Testis (tissue), 3 donors: ENCODE results near the gene DNAAF3. TPM values are rescaled to one million over a fixed set of nuclear protein-coding genes. Genes with fewer than 3 reads are reported as not detected.
"Not testable (repeated sequence)": the region's sequence is repeated elsewhere in the genome, so short reads cannot be mapped to it uniquely, and the experiment has no call there.

Source experiments
- DNase-seq: peaks from one replicate; pipeline ENCODE4 v3.0.0-alpha.2; 2019
- H3K27ac ChIP-seq, 2 donors: fragments of 200-600 bp; sonication (generic); one replicate each; pipeline ENCODE4 v1.5.1; 2019
- H3K27me3 ChIP-seq: fragments of 200-600 bp; sonication (generic); one replicate; pipeline ENCODE4 v1.5.1; 2019
- H3K36me3 ChIP-seq: fragments of 200-600 bp; sonication (generic); one replicate; pipeline ENCODE4 v1.5.1; 2017; ENCODE audit warnings: low read depth; ENCODE audit errors: missing control alignments
- H3K4me1 ChIP-seq: fragments of 200-600 bp; sonication (generic); one replicate; pipeline ENCODE4 v1.5.1; 2019
- H3K4me3 ChIP-seq, 2 donors: fragments of 200-600 bp; sonication (generic); one replicate each; pipeline ENCODE4 v1.5.1; 2017 to 2019
- H3K9me3 ChIP-seq: fragments of 200-600 bp; sonication (generic); one replicate; pipeline ENCODE4 v1.5.1; 2017
- POLR2A ChIP-seq: fragments of 450-650 bp; IDR thresholded peaks from one replicate; pipeline ENCODE4 v1.6.1; 2017; ENCODE audit warnings: antibody characterized with exemption, mild to moderate bottlenecking, moderate library complexity
- WGBS, 2 donors: methylation state at CpG; one replicate each; pipeline ENCODE4 v1.1.5; 2018; 5-methylcytosine and 5-hydroxymethylcytosine counted together
- intact Hi-C: fragments of 100-400 bp; cut with DNase I; formaldehyde crosslinking; loops from one replicate; pipeline ENCODE4 v1.15.1; 2023; ENCODE audit warnings: low total_unique reads
- polyA plus RNA-seq: library from polyadenylated mRNA; stranded (reverse); fragments of 350-450 nt; fragmentation: Illumina TruSeq; extraction: RNeasy Lipid Tissue Mini Kit (QIAGEN cat#74804); gene quantifications from one replicate; pipeline ENCODE4 v1.2.3, GENCODE V29; 2014; ENCODE audit warnings: low read depth, low replicate concordance; ENCODE audit not compliant: insufficient read depth
- total RNA-seq, 2 donors: library from RNA; depleted of rRNA; stranded (reverse); fragments of >200 nt; gene quantifications; one replicate each; pipeline ENCODE4 v1.2.3, GENCODE V29; 2016
- TF ChIP-seq, protein P1 (sequence below), 3 experiments: fragments of 450-650 bp in 2 of 3; fragments of 200-600 bp in 1 of 3; sonication (generic) in 1 of 3; IDR thresholded peaks; one replicate each; pipeline ENCODE4 v1.5.1; 2016 to 2019; ENCODE audit warnings: antibody characterized with exemption in 3 of 3, mild to moderate bottlenecking in 2 of 3, moderate library complexity in 1 of 3

DNAAF3 gene
- total and polyA plus RNA-seq, 3 donors from 2014 or later = 69.9 to 173 (median 102) TPM

GRCh38 chr19:55158848-55159749 lies 7.3 kb downstream of the DNAAF3 start:
- 62 to 68% methylated on average over 7 to 18 of the region's 18 CpGs for WGBS, 2 donors
- no peak for DNase-seq
- Histone ChIP-seq H3K4me1 (peaks cover 12% of the 10 kb centered on the region), H3K27ac (no peak overlapping the region), H3K27me3 (no peaks in the 10 kb centered on the region), H3K36me3 (no peaks in the 10 kb centered on the region), H3K4me3 (no peak overlapping the region), H3K9me3 (no peaks in the 10 kb centered on the region)
- intact Hi-C loops = no loop called here
- no peak for TF ChIP-seq POLR2A
- TF ChIP-seq, protein P1, sequence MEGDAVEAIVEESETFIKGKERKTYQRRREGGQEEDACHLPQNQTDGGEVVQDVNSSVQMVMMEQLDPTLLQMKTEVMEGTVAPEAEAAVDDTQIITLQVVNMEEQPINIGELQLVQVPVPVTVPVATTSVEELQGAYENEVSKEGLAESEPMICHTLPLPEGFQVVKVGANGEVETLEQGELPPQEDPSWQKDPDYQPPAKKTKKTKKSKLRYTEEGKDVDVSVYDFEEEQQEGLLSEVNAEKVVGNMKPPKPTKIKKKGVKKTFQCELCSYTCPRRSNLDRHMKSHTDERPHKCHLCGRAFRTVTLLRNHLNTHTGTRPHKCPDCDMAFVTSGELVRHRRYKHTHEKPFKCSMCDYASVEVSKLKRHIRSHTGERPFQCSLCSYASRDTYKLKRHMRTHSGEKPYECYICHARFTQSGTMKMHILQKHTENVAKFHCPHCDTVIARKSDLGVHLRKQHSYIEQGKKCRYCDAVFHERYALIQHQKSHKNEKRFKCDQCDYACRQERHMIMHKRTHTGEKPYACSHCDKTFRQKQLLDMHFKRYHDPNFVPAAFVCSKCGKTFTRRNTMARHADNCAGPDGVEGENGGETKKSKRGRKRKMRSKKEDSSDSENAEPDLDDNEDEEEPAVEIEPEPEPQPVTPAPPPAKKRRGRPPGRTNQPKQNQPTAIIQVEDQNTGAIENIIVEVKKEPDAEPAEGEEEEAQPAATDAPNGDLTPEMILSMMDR (IDR thresholded peaks at IDR 0.05) = no peak

- peaks cover 12% of the 10 kb centered on the region for H3K4me1 ChIP-seq
- H3K4me3 ChIP-seq = no peak overlapping the region
- TF ChIP-seq, protein P1 (IDR thresholded peaks at IDR 0.05) = no peak
- TF ChIP-seq POLR2A = no peak
- DNase-seq = no peak
- intact Hi-C loops = no loop called here
- H3K36me3 ChIP-seq = no peaks in the 10 kb centered on the region
- WGBS, 2 donors = 61 to 80% methylated on average over 4 of the region's 4 CpGs
- no peak overlapping the region for H3K27ac ChIP-seq
- no peaks in the 10 kb centered on the region for H3K27me3 ChIP-seq
- no peaks in the 10 kb centered on the region for H3K9me3 ChIP-seq
Measured at GRCh38 chr19:55158423-55158822, 8.0 kb downstream of the DNAAF3 start.

DNA sequence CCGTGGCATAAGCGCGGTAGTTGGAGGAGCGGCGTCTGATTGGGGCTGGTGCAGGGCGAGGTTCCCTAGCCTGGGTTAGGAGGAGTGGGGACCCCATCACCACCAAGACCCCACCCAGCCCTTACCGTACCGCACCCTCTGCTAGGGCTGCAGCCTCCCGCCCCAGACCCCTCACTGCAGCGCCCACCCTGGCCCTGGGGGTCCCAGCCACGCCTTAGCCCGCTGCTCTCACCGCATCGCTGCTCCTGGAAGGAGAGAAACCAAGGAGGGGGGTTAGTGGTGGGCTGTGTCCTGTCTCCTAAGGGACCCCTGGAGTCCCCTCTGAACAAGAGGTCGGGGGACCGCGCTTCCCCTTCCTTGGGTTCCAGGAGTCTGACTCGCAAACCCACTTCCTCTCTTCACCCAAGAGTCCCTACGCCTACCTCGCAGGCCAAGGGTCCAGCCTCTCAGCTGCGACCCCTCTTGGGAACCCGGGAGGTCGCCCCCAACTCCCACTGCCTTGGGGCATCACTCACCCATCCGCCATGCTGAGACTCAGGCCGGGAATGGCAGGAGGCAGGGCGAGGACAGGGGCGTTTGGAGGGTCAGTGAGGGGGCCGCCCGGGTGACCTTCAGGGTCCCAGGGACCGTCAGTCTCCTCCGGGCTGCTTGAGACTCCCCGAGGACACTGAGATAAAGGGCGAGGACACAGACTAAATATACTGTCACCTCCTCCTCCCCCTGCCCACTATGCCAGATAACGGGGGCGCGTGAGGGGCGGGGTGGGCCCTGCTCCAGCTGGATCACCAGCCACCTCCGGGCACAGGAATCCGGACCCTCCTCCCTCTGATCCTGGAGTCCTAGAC lies 9.1 kb downstream of the DNAAF3 start, which contains the start of gene TNNI3:
TSS of gene TNNI3 (minus strand) at position 669 of the 845 bp plus-strand sequence. CDS start at position 526, 143 bp downstream.
- DNase-seq = no peak

GRCh38 chr19:55156202-55157063 lies 10.0 kb downstream of the DNAAF3 start:
- peak; percentile 77 for DNase-seq
- Histone ChIP-seq H3K27ac (no peak overlapping the region), H3K9me3 (no peaks in the 10 kb centered on the region), H3K4me1 (peaks cover 9% of the 10 kb centered on the region), H3K36me3 (no peaks in the 10 kb centered on the region), H3K4me3 (peak overlapping the region in 1 of 2 donors; percentile 36), H3K27me3 (no peaks in the 10 kb centered on the region)
- TF ChIP-seq POLR2A = no peak
- TF ChIP-seq, protein P1 (IDR thresholded peaks at IDR 0.05) = no peak
- 4 to 5% methylated on average over 36 to 52 of the region's 52 CpGs for WGBS, 2 donors
- intact Hi-C loops = no loop called here

More for the DNA sequence above, 9.1 kb downstream of the DNAAF3 start, which contains the start of gene TNNI3:
- TF ChIP-seq, protein P1 (IDR thresholded peaks at IDR 0.05) = no peak
- TF ChIP-seq POLR2A = no peak
- H3K9me3 ChIP-seq = no peaks in the 10 kb centered on the region
- no peaks in the 10 kb centered on the region for H3K36me3 ChIP-seq
- peak within 1 kb of the TSS in 1 of 2 donors; percentile 36 for H3K4me3 ChIP-seq
- H3K27me3 ChIP-seq = no peaks in the 10 kb centered on the region
- H3K27ac ChIP-seq = no peak within 1 kb of the TSS
- intact Hi-C loops = no loop called here
- 27 to 28% methylated on average over 16 to 38 of the region's 39 CpGs for WGBS, 2 donors
- H3K4me1 ChIP-seq = peaks cover 12% of the 10 kb centered on the region

GRCh38 chr19:55155784-55156183 lies 10.6 kb downstream of the DNAAF3 start:
- H3K9me3 ChIP-seq, H3K4me1 ChIP-seq, H3K36me3 ChIP-seq, H3K27ac ChIP-seq, intact Hi-C loops, H3K27me3 ChIP-seq, DNase-seq: not testable (repeated sequence)
- H3K4me3 ChIP-seq = peak overlapping the region in 1 of 2 donors; percentile 36
- WGBS, 2 donors = 3 to 18% methylated on average over 5 of the region's 5 CpGs
